GM23248 (cell line): ENCODE results near the gene RPL13.

Experiments used
- EZH2 ChIP-seq: fragments of 200-600 bp; sonication (generic); IDR thresholded peaks from 2 replicates; pipeline ENCODE4 v1.6.1; 2018; ENCODE audit warnings: antibody characterized with exemption, mild to moderate bottlenecking; ENCODE audit not compliant: insufficient read depth, poor library complexity, severe bottlenecking
- EZH2phosphoT487 ChIP-seq: fragments of 200-600 bp; sonication (generic); IDR thresholded peaks from 2 replicates; pipeline ENCODE4 v1.6.1; 2018; ENCODE audit warnings: antibody characterized with exemption, moderate library complexity, mild to moderate bottlenecking, low read depth; ENCODE audit not compliant: insufficient read depth

DNA sequence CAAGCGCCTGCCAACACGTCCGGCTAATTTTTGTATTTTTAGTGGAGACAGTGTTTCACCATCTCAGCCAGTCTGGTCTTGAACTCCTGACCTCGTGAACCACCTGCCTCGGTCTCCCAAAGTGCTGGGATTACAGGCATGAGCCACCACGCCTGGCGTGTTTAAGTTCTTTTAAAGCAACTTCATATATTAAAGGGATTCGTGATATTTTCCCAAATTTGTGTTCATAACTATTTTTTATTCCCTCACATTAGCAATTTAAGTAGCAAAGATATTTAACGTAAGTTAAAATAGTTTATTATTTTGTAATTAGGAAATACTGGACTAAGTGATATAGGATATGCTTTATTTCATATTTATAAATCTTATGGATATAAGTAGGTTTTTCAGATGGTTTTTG is 48.0 kb upstream of the RPL13 start:
- no peak for TF ChIP-seq EZH2phosphoT487
- no peak for TF ChIP-seq EZH2
